Measurements from ENCODE around the gene SCN8A.

SCN8A gene

DNA sequence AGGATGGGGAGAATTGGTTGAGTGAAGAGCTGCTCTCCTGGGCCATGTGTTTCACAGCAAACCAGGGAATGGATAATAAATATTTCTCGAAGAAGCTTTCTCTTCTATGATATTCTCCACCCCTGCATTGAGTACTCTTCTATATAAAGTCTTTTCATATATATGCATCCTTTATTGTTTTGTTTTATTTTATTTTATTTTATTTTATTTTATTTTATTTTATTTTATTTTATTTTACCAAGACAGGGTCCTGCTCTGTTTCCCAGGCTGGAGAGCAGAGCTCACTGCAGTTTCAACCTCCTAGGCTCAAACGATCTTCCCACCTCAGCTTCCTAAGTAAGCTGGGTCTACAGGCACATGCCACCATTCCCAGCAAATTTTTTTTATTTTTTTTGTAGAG lies 85.8 kb downstream of the SCN8A start:
- DNase-seq (no peak), ATAC-seq (no peak)
- Mint-ChIP-seq H3K4me1 (peaks cover 5% of the 10 kb centered on the region), H3K27ac (no peak overlapping the region), H3K4me3 (no peak overlapping the region), H3K27me3 (no peaks in the 10 kb centered on the region), H3K9me3 (no peaks in the 10 kb centered on the region)

DNA sequence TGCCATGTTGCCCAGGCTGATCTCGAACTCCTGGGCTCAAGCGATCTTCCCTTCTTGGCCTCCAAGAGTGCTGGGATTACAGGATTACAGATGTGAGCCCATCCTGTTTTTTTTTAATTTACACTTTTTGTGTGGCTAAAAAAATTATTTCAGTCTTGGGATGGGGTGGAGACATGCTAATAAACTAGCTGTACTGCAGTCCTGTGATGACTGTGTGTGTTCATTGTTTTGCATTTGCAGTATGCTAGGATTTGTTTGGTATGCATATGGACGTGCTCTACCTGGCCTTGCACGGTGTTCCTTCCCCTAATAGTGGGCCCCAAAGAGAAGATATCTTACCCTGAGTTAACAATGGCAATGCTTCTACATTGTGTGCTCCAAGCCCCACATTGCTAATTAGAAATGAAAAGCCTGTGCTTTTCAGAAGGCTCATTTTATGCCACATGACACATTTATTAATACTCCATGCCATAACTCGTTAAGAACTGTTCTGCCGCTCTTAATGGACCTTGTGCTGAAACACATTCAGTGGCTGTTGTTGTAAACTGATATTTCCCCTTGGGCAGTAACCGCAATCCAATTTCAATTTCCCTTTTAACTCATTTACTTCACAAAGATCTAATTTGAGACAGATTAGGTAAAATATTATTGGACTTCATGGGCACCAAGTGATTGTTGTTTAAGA lies 86.4 kb downstream of the SCN8A start:
- Mint-ChIP-seq H3K27ac (no peak overlapping the region), H3K4me3 (no peak overlapping the region), H3K27me3 (no peaks in the 10 kb centered on the region), H3K4me1 (peaks cover 5% of the 10 kb centered on the region), H3K9me3 (no peaks in the 10 kb centered on the region)
- ATAC-seq (no peak), DNase-seq (no peak)

DNA sequence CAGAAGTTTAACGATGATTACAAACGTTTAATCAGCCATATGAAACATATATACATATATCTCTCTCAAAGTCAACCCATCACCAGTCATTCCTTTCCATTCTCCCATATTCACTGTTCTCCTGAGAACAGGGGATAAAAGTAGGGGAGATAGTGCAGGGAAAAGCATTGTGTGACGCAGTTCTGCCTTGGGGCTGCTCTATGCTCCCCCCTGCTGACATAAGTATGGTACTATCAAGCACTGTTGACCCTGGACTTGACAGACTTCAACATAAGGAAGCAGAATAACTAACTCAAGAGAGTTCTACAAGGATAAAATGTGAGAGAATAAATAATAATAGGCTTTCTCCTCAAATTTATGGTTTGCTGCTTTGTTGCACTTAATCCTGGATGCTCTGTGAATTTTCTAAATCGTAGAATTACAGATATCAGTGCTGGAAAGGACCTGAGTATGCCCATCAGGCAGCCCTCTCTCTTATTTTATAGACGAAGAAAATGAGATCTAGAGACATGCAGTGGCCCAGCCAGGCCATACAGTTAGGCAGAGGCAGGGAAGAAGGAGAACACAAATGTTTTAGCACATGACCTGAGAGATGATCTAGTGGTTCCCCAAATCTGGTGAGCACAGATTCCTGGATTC lies 87.2 kb downstream of the SCN8A start:
- Mint-ChIP-seq H3K4me1 (peaks cover 5% of the 10 kb centered on the region), H3K27me3 (peaks cover 4% of the 10 kb centered on the region), H3K27ac (no peak overlapping the region), H3K4me3 (no peak overlapping the region), H3K9me3 (no peaks in the 10 kb centered on the region)
- ATAC-seq (peak; percentile 73), DNase-seq (peak; percentile 17)

DNA sequence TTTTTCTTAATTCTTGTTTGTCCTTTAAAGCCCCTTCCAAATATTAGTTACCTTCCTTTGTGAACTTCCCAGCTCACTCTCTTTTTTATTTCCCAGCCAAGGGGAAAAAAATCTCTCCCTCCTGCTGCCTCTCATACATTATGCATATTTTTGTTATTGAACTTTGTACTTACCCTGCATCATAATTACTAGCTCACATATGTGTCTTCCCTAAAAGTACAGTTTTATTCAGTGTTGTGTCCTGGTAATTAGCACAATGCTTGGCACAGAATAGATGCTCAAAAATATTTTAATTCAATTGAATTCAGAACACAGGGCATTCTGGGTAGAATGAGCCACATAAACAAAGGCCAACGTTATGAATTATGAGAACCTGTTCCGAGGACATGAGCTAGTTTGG lies 91.9 kb downstream of the SCN8A start:
- H3K27me3 Mint-ChIP-seq: peaks cover 10% of the 10 kb centered on the region
- no peak overlapping the region for H3K27ac Mint-ChIP-seq
- no peak overlapping the region for H3K4me3 Mint-ChIP-seq

DNA sequence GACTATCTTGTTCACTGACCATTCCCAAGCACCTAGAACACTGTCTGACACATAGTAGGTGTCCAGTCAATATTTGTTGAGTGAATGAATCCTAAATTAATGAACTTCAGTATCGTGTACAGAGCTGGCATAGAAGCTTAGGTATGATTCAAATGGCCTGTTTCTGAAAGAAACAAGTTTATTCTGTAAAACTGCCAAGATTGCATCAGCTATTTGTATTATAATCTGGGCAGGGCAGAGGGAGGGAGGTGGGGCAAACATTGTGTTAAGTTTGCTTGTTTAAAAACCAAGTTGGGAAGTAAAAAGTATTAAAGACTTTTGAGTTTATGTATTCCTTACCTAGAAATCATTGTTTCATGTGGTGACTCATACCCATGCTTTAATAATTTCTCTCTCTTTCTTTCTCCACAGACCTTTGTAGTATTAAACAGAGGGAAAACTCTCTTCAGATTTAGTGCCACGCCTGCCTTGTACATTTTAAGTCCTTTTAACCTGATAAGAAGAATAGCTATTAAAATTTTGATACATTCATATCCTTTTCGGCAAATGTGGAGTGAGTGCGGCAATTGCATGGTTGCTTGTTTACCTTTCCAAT lies 92.8 kb downstream of the SCN8A start:
- peaks cover 10% of the 10 kb centered on the region for H3K27me3 Mint-ChIP-seq
- peak overlapping the region in 1 of 2 donors; percentile 10 for H3K27ac Mint-ChIP-seq
- H3K9me3 Mint-ChIP-seq: no peaks in the 10 kb centered on the region
- peaks cover 6% of the 10 kb centered on the region for H3K4me1 Mint-ChIP-seq
- no peak overlapping the region for H3K4me3 Mint-ChIP-seq
- ATAC-seq (no peak), DNase-seq (no peak)

More for the DNA sequence above, 91.9 kb downstream of the SCN8A start:
- no peak for ATAC-seq
- H3K4me1 Mint-ChIP-seq: peaks cover 6% of the 10 kb centered on the region
- DNase-seq: no peak
- no peaks in the 10 kb centered on the region for H3K9me3 Mint-ChIP-seq

DNA sequence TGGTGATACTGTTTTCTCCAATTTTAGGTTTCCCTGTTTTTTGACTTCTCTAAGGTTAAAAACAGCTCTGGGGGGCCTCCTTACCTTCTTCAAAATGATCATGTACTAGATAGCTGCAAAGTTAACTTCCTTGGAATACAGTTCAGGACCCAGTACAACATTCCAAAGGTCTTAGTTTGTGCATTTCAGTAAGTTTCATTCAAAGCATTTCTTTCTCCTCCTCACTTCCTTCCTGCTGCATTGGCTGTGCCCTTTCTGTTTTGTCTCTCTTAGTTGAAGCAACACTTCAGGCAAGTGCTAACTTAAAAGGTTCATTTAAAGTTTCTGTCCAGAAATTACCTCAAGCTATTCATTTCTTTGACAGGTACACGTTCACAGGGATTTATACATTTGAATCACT lies 95.7 kb downstream of the SCN8A start:
- ATAC-seq: no peak
- Mint-ChIP-seq H3K27me3 (peaks cover 10% of the 10 kb centered on the region), H3K4me3 (no peak overlapping the region), H3K27ac (no peak overlapping the region), H3K9me3 (no peaks in the 10 kb centered on the region), H3K4me1 (peaks cover 6% of the 10 kb centered on the region)
- no peak for DNase-seq

DNA sequence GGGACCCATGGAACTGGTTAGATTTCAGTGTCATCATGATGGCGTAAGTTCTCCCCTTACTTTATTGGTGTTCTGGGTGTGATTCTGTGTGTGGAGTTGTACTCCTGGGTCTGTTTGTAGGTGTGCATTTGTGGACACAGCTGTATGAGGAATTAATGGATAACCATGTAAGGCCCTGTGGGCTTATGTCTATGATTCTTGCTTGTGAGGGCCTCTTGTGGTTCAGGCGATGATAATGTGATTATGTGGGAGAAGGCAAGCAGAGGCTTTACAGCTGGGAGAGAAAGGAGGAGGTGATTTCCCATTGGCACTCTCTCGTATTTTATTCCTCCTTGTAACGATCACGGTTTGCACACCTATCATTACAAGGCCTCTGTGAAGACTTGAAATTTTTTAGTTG lies 96.1 kb downstream of the SCN8A start:
- Mint-ChIP-seq H3K27me3 (peaks cover 10% of the 10 kb centered on the region), H3K4me3 (no peak overlapping the region), H3K9me3 (no peaks in the 10 kb centered on the region), H3K4me1 (peaks cover 6% of the 10 kb centered on the region), H3K27ac (no peak overlapping the region)
- ATAC-seq: no peak
- no peak for DNase-seq

DNA sequence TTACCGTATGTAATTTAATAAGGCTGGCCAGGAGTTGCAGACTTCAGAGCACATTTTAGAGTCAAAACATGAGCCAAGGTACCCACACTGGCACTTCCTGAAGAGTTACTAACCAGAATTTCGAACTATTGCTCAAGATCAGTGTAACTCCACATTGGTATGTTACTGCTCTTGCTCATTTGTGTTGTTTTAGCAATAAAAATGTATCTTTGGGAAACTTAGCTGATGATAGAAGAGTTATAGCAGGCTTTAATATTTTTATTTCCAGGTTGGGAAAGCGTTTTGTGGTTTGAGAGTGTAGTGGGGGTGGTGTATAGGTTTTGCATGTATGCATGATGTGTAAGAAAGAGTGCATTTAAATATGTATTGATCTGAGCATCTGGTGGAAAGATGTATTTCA lies 96.6 kb downstream of the SCN8A start:
- no peak overlapping the region for H3K4me3 Mint-ChIP-seq
- no peak for DNase-seq
- no peaks in the 10 kb centered on the region for H3K9me3 Mint-ChIP-seq
- no peak overlapping the region for H3K27ac Mint-ChIP-seq
- H3K4me1 Mint-ChIP-seq: peaks cover 6% of the 10 kb centered on the region
- H3K27me3 Mint-ChIP-seq: peaks cover 10% of the 10 kb centered on the region
- ATAC-seq: no peak

DNA sequence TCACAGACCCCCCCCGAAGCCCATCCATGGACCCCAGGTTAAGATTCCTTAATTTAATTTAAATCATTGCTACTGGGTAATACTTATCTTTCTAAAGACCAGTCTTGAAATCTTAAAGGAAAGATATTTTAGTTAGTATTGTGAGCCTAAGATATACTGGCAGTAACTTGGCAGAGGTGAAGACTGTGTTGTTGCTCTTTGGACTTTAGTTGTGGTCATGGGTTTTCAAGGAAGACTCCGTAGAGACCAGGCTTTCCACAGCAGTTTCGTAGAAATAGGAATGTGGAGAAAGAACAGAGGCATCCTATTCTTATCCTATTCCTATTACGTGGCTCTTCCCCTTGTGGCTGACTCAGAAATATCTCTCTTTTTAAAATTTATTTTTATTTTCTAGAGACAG lies 99.0 kb downstream of the SCN8A start:
- H3K4me3 Mint-ChIP-seq: no peak overlapping the region
- H3K9me3 Mint-ChIP-seq: no peaks in the 10 kb centered on the region
- no peaks in the 10 kb centered on the region for H3K27me3 Mint-ChIP-seq
- no peak overlapping the region for H3K27ac Mint-ChIP-seq
- ATAC-seq (no peak), DNase-seq (no peak)
- H3K4me1 Mint-ChIP-seq: peaks cover 6% of the 10 kb centered on the region

DNA sequence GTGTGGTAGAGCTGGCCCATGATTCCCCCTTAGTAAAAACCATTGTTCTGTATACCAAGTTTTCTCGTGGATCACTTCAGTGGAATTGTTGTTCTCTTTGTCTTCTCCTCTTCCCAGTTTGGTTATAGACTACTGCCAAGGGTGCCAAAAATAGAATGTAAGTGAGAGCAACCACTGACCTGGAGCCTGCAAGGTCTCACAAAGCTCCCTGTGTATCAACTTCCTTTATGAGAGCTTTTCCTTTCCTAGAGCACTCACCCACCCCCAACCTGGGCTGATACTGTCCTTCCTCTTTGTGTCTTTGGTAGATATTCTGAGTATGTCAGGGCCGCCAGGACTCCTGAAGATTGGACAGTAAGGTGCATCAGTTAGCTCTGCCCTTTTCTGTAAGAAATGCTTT lies 101.0 kb downstream of the SCN8A start:
- Mint-ChIP-seq H3K27me3 (no peaks in the 10 kb centered on the region), H3K27ac (no peak overlapping the region), H3K9me3 (no peaks in the 10 kb centered on the region), H3K4me3 (no peak overlapping the region), H3K4me1 (peaks cover 4% of the 10 kb centered on the region)
- DNase-seq (no peak), ATAC-seq (no peak)

DNA sequence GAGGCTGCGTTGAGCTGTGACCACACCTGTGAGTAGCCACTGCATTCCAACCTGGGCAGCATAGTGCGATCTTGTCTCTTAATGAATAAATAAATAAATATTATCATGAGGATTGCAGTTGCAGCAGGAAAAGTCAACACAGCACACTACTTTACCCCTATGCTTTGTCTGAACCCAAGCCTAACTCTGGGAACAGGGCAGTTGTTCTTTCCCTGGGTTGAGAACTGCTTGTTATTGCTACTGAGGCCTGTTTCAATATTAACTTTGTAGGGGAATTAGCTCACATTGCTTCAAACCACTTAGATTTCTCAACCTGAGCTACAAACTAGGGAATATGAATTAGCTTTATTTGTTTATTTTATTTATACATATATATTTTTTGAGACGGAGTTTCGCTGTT lies 102.5 kb downstream of the SCN8A start:
- ATAC-seq (no peak), DNase-seq (no peak)
- no peak overlapping the region for H3K4me3 Mint-ChIP-seq
- H3K9me3 Mint-ChIP-seq: no peaks in the 10 kb centered on the region
- no peak overlapping the region for H3K27ac Mint-ChIP-seq
- no peaks in the 10 kb centered on the region for H3K4me1 Mint-ChIP-seq
- H3K27me3 Mint-ChIP-seq: no peaks in the 10 kb centered on the region

DNA sequence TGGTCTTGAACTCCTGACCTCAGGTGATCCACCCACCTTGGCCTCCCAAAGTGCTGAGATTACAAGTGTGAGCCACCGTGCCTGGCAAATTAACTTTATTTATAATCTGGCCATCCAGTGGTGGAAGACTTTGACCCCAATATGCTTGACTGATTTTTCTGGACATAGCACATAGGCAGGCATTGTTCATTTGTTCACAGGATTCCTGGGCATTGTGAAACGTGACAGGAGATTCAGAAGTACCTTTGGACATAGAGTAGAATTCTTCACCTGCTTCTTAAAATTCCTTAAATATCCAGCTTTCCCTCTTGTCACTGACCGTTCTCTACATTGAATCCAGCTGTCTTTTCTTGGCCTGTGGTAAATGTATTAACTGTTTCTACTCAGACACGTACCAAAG lies 103.1 kb downstream of the SCN8A start:
- Mint-ChIP-seq H3K9me3 (no peaks in the 10 kb centered on the region), H3K27me3 (no peaks in the 10 kb centered on the region), H3K27ac (no peak overlapping the region), H3K4me3 (no peak overlapping the region), H3K4me1 (no peaks in the 10 kb centered on the region)
- no peak for ATAC-seq
- no peak for DNase-seq

DNA sequence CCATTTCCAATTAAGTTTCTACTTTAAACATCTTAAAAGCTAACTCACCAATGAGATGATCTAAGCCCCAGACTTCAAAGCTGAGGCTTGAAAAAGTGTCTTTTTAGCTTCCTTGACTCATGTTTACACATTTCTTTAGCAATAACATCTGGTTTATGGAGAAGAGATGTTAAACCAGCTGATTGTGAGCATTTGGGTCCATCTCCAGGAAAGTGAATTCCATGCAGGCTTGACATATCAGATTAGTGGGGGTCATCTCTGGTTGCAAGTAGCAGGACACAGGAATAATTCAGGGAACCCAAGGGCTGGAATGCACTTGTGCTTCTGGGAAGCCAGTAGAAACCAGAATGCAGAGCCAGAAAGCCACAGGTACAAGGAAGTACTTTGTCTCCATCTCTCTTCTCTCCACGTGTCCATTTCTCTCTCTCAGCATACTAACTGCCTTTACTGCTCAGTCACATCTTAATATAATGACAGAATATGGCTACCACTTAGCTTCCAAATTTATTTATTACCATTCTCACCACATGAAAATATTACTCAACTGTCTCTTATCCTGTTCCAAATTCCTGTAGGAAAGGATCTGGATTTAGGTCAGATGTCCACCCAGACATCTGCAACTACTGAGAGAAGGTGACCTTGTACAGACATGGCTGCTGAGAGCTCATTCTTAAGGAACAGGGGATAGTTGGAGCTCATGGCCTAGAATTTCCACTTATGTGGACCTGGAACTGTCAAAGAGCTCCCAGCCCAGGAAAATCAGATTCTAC lies 104.4 kb downstream of the SCN8A start:
- Mint-ChIP-seq H3K27me3 (no peaks in the 10 kb centered on the region), H3K4me3 (no peak overlapping the region), H3K4me1 (no peaks in the 10 kb centered on the region), H3K9me3 (no peaks in the 10 kb centered on the region), H3K27ac (no peak overlapping the region)
- ATAC-seq (no peak), DNase-seq (no peak)

DNA sequence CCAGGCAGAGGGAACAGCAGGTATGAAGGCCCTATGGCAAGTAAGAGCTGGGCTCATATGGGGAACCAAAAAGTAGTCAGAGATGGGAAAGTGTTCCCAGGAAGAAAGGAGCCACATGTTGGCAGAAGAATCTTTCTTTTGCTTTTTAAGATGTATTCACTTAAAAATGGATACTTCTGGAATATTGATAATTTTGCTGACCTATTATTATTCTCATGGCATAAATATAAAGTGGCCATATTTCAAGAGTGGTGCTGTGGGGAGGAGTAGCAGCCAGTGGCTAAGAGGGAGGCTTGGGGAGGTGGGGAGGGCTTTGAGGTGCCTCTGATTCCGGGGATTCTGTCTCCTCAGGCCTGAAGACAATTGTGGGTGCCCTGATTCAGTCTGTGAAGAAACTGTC lies 108.2 kb downstream of the SCN8A start:
- Mint-ChIP-seq H3K9me3 (no peaks in the 10 kb centered on the region), H3K27ac (no peak overlapping the region), H3K4me1 (no peaks in the 10 kb centered on the region), H3K27me3 (no peaks in the 10 kb centered on the region), H3K4me3 (no peak overlapping the region)
- no peak for DNase-seq
- ATAC-seq: no peak

DNA sequence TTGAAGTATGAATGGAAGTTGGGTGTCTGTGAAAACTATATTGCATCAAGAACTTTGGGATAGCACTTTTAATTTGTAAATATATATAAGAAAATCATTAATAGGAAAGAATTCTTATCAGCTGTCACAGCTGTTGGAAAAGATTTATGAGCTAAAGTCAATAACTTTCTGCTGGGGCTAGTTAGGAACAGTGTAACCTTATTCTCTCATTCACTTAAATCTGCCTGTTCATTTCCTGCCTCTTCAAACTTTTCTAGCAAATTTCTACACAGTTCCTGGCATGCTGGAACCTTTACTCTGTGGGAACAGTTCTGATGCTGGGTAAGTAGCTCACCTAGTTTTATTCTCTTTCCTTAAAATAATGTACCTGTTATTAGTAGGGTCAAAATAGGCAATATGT lies 109.9 kb downstream of the SCN8A start:
- DNase-seq (no peak), ATAC-seq (no peak)
- Mint-ChIP-seq H3K4me1 (no peaks in the 10 kb centered on the region), H3K27me3 (no peaks in the 10 kb centered on the region), H3K4me3 (no peak overlapping the region), H3K9me3 (no peaks in the 10 kb centered on the region), H3K27ac (no peak overlapping the region)

DNA sequence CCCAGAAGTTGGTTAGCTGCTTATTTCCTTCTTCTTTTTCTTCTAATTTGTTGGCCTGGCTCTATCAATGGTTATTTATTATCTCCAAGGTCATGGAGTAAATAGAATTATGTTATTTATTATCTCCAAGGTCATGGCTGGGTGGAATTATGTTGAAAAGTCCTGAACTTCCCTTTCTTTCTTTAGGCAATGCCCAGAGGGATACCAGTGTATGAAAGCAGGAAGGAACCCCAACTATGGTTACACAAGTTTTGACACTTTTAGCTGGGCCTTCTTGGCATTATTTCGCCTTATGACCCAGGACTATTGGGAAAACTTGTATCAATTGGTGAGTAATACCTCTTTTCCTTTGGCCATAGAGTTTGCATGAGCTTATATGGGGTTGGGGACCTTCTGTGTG lies 111.6 kb downstream of the SCN8A start:
- no peak for DNase-seq
- Mint-ChIP-seq H3K4me1 (no peaks in the 10 kb centered on the region), H3K27ac (no peak overlapping the region), H3K4me3 (no peak overlapping the region), H3K9me3 (no peaks in the 10 kb centered on the region), H3K27me3 (no peaks in the 10 kb centered on the region)
- ATAC-seq: no peak

All from stimulated activated naive CD8-positive, alpha-beta T cell treated with anti-CD3 and anti-CD28 coated beads, Interleukin-15, amount 100 ng/mL, for 72 hours (primary cell).